Stimulated activated CD8-positive, alpha-beta memory T cell treated with anti-CD3 and anti-CD28 coated beads, Interleukin-4, amount 100 ng/mL, for 1 hour (primary cell): ENCODE data around the gene GRM7.

Experiments
- DNase-seq, 2 donors: peaks; one replicate each; pipeline ENCODE4 v3.0.0-alpha.2; 2020; ENCODE audit warnings: low read depth in 2 of 2, low spot score in 1 of 2

GRM7 gene

GRCh38 chr3:7469866-7470265, 609.0 kb downstream of the GRM7 start:
- no peak for DNase-seq

GRCh38 chr3:7484636-7485035, 623.7 kb downstream of the GRM7 start:
- no peak for DNase-seq

- no peak for DNase-seq
Measured at GRCh38 chr3:7487763-7488162, 626.8 kb downstream of the GRM7 start.

DNA sequence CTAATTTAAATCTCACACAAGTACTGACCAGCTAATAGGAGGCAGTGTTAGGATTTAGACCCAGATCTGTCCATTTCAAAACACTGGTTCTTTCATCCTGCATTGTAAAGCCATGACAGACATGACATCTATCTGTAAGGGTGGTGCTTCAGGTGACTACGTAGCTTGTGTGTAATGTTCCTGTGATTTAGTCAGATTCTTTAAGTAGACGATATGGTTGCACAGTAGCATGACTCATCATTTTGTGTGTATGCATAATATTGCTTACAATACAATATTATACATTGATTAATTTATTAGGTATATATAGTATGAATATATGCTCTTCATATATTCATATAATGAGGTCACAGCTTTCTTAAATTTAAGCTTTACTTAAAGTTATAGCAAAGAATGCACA, 628.5 kb downstream of the GRM7 start:
- no peak for DNase-seq

DNA sequence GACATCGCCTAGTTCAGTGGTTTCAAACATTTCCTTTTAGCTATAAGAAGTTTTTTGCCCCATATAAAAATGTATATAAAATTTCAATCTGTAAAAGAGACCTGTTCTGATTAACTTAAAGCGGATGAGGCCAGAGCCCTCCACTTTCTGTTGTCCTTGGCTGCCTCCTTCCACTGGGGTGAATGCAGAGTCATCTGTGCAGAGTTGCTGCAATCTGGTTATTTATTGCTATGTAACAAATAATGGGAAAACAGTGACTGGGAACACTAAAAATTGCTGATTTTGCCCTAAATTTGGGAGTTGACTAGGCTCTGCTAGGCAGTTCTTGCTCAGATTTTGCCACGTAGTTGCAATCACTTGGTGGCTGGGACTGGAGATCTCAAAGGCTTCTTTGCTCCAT, 637.8 kb downstream of the GRM7 start:
- DNase-seq = no peak

DNA sequence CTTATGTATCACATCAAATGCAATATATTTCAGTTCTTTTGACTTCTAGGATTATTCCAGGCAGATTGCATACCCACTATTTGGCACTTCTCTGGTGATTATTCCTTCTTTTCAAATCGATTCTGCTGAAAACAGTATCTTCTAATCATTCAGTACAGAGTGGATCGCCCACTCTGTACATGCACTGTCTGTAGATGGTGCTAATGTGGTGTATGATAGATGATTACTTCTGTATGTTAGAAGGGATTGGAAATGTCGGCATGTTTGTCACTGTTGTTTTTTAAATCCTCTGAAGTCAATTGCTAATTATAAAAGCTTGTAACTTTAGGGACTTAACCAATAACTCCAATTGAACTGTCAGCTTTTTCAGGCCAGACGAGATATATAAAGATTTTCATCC, 642.5 kb downstream of the GRM7 start:
- no peak for DNase-seq

DNA sequence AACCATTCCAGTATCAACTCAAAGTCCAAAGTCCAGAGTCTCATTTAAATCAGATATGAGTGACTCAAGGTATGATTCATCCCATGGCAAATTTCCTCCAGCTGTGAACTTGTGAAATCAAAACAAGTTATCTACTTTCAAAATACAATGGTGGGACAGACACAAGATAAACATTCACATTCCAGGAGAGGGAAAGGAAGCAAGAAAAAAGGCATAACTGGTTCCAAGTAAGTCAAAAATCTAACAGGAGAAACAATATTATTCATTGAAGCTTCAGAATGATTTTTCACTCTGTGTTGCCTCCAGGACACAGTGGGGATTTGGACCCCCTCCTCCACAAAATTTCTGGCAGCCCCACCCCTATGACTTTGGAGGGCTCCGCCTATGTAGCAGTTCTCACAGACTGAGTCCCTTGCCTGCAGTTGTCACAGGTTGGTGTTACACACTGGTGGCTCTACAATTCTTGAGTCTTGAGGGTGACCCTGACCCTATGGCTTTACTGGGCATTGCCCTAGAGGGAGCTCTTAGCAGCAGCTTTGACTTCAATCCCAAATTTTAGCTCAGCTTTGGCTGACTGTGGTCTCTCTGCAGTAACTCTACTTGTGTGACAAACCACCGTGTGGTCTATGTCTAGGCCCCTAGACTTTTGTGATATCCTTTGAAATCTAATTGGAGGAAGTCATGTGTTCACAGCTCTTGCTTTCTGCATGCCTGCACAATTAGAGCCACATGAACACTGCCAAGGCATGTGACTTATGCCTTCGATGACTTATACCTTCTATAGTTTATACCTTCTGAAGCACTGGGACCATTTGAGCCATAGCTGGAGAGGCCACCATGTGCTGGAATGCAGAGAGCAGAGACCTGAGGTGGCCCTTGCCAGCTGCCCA, 644.2 kb downstream of the GRM7 start:
- no peak for DNase-seq

DNA sequence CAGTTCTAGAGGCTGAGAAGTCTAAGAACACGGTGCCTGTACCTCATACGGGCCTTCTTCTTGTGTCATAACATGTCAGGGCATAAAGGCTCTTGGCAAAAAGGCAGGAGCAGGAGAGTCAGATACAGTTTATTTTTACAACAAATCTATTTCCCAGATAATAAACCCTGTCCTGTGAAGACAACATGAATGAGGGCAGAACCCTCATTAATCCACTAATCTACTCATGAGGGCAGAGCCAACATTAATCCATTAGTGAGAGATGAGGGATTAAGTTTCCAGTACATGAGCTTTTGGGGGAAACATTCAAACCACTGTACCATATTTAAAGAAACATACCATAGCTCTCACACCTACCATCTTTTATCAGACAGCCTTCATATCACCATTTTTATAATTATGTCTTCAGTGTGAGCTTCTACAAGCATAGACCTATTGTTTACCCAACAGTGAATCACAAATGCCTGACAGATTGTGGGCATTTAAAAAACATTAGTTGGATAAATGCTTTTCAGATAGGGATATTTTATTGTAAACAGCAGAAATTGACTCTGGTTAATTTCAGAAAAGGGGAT, 645.8 kb downstream of the GRM7 start:
- no peak for DNase-seq

- DNase-seq = no peak
Measured at GRCh38 chr3:7508821-7509220, 647.9 kb downstream of the GRM7 start.

DNA sequence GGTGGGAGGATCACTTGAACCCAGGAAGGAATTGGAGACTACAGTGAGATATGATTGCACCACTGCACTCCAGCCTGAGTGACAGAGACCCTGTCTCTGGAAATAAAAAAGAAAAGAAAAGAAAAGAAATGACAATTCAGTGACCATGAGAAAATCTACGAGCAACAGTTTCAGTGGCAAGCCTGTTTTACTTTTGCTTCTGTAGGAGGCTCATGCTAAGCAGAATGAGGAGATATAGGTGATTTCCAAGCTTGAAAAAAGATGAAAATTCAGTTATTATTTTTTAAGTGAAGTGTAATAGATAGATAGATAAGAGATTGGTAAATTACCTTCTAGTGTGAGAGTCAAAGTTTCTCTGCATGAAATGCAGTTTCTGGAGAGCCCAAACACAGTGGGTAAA, 651.1 kb downstream of the GRM7 start:
- DNase-seq = no peak

- no peak for DNase-seq
Measured at GRCh38 chr3:7518026-7518425, 657.1 kb downstream of the GRM7 start.

GRCh38 chr3:7518456-7518855, 657.5 kb downstream of the GRM7 start:
- DNase-seq = no peak

- DNase-seq = no peak
Measured at GRCh38 chr3:7520059-7520458, 659.1 kb downstream of the GRM7 start.

- no peak for DNase-seq
Measured at GRCh38 chr3:7520593-7520992, 659.7 kb downstream of the GRM7 start.

GRCh38 chr3:7536510-7536909, 675.6 kb downstream of the GRM7 start:
- no peak for DNase-seq

DNA sequence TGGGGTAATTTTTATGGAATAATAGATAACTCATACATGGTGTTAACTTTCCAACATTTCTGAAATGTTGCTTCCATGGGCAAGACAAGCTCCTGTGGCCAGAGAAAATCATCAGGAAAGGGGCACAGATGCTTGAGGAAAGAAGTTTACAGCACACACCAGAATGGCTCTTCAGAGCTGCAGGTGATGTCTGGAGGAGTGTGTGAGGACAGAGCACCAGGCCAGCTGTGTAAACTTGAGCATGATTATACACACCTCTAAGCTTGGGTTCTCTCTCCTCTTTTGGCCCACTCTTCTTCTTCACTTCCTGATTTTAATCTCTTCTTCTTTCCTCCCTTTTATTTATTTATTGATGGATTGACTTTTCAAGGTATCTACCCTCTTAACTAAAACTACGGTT, 676.0 kb downstream of the GRM7 start:
- DNase-seq = no peak

DNA sequence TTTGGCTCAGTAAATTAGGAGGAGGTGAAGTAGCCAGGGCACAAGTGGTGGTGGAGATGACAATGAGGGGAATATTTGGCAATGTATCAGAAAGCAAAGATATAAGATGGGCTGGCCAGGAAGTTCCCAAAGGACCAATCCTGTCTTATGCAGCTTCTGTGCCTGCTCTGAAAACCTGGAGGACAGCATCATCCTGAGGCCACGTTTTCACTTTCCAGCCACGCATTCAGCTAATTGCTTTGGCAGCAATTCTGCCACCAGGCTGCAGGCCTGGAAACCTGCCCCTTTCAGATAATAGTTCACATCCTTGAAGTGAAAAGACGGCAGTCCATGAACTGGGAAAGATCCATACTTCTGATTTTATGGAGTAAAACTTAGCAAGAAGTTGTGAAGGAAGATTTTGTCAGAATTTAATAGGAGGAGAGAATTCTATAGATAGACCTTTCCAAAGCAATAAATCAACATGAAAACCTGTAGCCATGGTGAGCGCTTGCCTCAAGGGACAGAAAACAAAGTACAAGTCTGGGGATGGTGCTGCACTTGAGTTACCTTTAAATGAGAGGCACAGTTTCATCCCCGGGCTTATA, 682.5 kb downstream of the GRM7 start:
- DNase-seq = no peak

- no peak for DNase-seq
Measured at GRCh38 chr3:7545334-7545733, 684.4 kb downstream of the GRM7 start.

GRCh38 chr3:7546253-7546652, 685.3 kb downstream of the GRM7 start:
- DNase-seq = no peak

DNA sequence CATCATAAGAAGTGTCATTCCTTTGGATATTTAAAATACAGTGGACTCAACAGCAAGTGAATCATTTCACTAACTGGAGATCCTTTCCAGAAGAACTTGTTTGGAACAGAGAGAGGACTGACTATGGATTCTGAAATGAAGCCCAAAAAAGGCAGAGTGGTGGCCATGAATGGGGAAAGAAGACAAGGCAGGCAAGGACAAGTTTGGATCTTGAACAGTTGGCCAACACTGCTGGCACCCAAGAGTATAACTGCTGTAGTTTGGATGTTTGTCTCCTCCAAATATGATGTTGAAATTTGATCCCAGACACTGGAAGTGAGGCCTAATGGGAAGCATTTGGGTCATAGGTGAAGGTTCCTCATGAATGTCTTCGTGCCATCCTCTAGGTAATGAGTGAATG, 686.9 kb downstream of the GRM7 start:
- no peak for DNase-seq

- no peak for DNase-seq
Measured at GRCh38 chr3:7562892-7563291, 702.0 kb downstream of the GRM7 start.

DNA sequence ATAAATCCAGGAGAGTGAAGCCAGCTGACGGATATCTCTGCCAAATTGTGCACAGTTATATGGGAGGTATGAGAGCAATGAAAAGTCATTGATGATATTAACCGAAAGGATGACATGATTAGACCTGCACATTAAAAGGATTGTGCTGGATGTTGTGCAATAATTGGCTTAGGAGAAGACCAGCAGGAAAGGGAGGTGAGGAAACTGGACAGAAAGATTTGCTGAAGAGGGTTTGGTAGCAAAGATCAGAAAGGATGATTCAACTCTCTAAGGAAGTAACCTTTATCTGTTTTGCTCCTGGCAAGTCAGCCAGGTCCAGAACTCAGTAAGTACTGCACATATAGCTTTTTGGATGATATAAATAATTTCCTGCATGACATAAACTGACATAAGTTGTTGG, 704.7 kb downstream of the GRM7 start:
- DNase-seq = no peak

DNA sequence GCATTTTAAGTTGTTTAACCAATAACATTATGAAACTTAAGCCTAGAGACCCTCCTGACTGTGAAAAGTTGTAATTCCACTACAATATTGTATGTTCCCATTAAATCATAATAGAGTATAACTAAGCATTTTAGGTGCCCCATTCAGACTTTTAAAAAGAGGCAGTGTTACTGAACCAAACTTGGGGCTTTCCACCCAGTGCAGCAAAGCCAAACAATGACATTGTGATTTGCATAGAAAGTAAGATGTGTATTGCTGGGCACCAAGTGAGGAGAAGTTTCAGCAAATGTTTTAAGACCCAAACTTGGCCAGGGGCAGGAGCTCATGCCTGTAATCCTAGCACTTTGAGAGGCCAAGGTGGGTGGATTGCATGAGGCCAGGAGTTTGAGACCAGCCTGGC, 706.2 kb downstream of the GRM7 start:
- no peak for DNase-seq
